IMR-90 (cell line): ENCODE measurements around the gene NACC1.
"Not testable (repeated sequence)": the region's sequence is repeated elsewhere in the genome, so short reads cannot be mapped to it uniquely, and the experiment has no call there.

Experiments used
- CEBPB ChIP-seq: IDR thresholded peaks from 2 replicates; pipeline ENCODE4 v1.6.1; 2012; ENCODE audit warnings: low read depth, low read length, improper control_type of control experiment
- CHD1 ChIP-seq: IDR thresholded peaks from 2 replicates; pipeline ENCODE4 v1.6.1; 2012; ENCODE audit warnings: low read depth, low read length, improper control_type of control experiment
- FOS ChIP-seq: fragments of 150-350 bp; IDR thresholded peaks from 2 replicates; pipeline ENCODE4 v1.6.1; 2016; ENCODE audit warnings: low read depth, low read length
- MAFK ChIP-seq: IDR thresholded peaks from 2 replicates; pipeline ENCODE4 v1.6.1; 2012; ENCODE audit warnings: low read depth, low read length, improper control_type of control experiment
- MAZ ChIP-seq: IDR thresholded peaks from 2 replicates; pipeline ENCODE4 v1.6.1; 2012; ENCODE audit warnings: low read depth, mild to moderate bottlenecking, low read length, improper control_type of control experiment, moderate library complexity, borderline replicate concordance
- MXI1 ChIP-seq: IDR thresholded peaks from 2 replicates; pipeline ENCODE4 v1.6.1; 2012; ENCODE audit warnings: low read depth, mild to moderate bottlenecking, low read length, moderate library complexity, borderline replicate concordance
- NFE2L2 ChIP-seq: fragments of 150-350 bp; IDR thresholded peaks from 2 replicates; pipeline ENCODE4 v1.6.1; 2016; ENCODE audit warnings: low read depth, mild to moderate bottlenecking, low read length
- POLR2A ChIP-seq: IDR thresholded peaks from 2 replicates; pipeline ENCODE4 v1.6.1; 2012; ENCODE audit warnings: mild to moderate bottlenecking, low read depth, low read length
- RAD21 ChIP-seq: IDR thresholded peaks from 2 replicates; pipeline ENCODE4 v1.6.1; 2012; ENCODE audit warnings: low read length, improper control_type of control experiment
- RFX5 ChIP-seq: IDR thresholded peaks from 2 replicates; pipeline ENCODE4 v1.8.0; 2012; ENCODE audit warnings: low read depth, mild to moderate bottlenecking, low read length, moderate library complexity
- SMC3 ChIP-seq: fragments of 150-350 bp; IDR thresholded peaks from 2 replicates; pipeline ENCODE4 v1.6.1; 2016; ENCODE audit warnings: low read depth, mild to moderate bottlenecking, antibody characterized with exemption, low read length, moderate library complexity
- TF ChIP-seq, protein P1 (sequence below): fragments of 150-350 bp; IDR thresholded peaks from 2 replicates; pipeline ENCODE4 v1.6.1; 2017; ENCODE audit warnings: mild to moderate bottlenecking, antibody characterized with exemption, low read length, low read depth
- TF ChIP-seq, protein P2 (sequence below): conservative IDR thresholded peaks from 2 replicates; pipeline ENCODE4 v1.5.1; 2012; ENCODE audit warnings: mild to moderate bottlenecking, low read depth, low read length, improper control_type of control experiment
- TF ChIP-seq, protein P3 (sequence below): fragments of 150-350 bp; IDR thresholded peaks from 2 replicates; pipeline ENCODE4 v1.6.1; 2016; ENCODE audit warnings: low read depth, mild to moderate bottlenecking, low read length, moderate library complexity, borderline replicate concordance

DNA sequence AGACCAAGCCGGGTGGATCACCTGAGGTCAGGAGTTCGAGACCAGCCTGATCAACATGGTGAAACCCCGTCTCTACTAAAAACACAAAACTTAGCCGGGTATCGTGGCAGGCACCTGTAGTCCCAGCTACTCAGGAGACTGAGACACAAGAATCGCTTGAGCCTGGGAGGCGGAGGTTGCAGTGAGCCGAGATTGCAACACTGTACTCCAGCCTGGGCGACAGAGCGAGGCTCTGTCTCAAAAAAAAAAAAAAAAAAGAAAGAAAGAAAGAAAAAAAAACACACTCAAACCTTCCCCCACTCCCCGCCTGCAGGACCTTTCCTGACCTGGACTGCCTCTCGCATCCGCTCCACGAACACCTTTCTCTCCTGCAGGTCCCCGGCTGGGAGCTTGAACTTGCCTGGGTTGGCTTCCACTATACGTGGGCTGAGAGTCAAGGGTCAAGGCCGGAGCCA, 31.1 kb downstream of the NACC1 start:
- not testable (repeated sequence) for TF ChIP-seq POLR2A, RFX5, RAD21, FOS, NFE2L2, CHD1, MAFK, SMC3, MXI1, MAZ
- TF ChIP-seq, protein P1, sequence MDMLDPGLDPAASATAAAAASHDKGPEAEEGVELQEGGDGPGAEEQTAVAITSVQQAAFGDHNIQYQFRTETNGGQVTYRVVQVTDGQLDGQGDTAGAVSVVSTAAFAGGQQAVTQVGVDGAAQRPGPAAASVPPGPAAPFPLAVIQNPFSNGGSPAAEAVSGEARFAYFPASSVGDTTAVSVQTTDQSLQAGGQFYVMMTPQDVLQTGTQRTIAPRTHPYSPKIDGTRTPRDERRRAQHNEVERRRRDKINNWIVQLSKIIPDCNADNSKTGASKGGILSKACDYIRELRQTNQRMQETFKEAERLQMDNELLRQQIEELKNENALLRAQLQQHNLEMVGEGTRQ = not testable (repeated sequence)
- TF ChIP-seq, protein P2, sequence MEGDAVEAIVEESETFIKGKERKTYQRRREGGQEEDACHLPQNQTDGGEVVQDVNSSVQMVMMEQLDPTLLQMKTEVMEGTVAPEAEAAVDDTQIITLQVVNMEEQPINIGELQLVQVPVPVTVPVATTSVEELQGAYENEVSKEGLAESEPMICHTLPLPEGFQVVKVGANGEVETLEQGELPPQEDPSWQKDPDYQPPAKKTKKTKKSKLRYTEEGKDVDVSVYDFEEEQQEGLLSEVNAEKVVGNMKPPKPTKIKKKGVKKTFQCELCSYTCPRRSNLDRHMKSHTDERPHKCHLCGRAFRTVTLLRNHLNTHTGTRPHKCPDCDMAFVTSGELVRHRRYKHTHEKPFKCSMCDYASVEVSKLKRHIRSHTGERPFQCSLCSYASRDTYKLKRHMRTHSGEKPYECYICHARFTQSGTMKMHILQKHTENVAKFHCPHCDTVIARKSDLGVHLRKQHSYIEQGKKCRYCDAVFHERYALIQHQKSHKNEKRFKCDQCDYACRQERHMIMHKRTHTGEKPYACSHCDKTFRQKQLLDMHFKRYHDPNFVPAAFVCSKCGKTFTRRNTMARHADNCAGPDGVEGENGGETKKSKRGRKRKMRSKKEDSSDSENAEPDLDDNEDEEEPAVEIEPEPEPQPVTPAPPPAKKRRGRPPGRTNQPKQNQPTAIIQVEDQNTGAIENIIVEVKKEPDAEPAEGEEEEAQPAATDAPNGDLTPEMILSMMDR = not testable (repeated sequence)
- peak; percentile 52; the same call in 1 of the 2 replicates for TF ChIP-seq CEBPB
- TF ChIP-seq, protein P3, sequence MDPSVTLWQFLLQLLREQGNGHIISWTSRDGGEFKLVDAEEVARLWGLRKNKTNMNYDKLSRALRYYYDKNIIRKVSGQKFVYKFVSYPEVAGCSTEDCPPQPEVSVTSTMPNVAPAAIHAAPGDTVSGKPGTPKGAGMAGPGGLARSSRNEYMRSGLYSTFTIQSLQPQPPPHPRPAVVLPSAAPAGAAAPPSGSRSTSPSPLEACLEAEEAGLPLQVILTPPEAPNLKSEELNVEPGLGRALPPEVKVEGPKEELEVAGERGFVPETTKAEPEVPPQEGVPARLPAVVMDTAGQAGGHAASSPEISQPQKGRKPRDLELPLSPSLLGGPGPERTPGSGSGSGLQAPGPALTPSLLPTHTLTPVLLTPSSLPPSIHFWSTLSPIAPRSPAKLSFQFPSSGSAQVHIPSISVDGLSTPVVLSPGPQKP = not testable (repeated sequence)
